ENCODE data around the gene KRT33B.
"Not testable (repeated sequence)": the region's sequence is repeated elsewhere in the genome, so short reads cannot be mapped to it uniquely, and the experiment has no call there.

The KRT33B gene

GRCh38 chr17:41395044-41395443, 25.4 kb upstream of the KRT33B start:
- not testable (repeated sequence) for H3K9me3 ChIP-seq (ENCODE audit: control insufficient read depth in 5 of 5, low read length in 5 of 5); H3K9ac ChIP-seq (ENCODE audit: low read length in 5 of 5); H3K4me1 ChIP-seq (ENCODE audit: control insufficient read depth in 5 of 5, insufficient read depth in 5 of 5, low read length in 5 of 5); H3K4me3 ChIP-seq (ENCODE audit: low read depth in 1 of 5, low read length in 5 of 5); H3K36me3 ChIP-seq (ENCODE audit: control insufficient read depth in 5 of 5, insufficient read depth in 5 of 5, low read length in 5 of 5); H3K27ac ChIP-seq (ENCODE audit: low read depth, low read length)
- peaks cover 0 to 11% (median 9%) of the 10 kb centered on the region in 5 donors for H3K27me3 ChIP-seq (ENCODE audit: control insufficient read depth in 5 of 5, insufficient read depth in 4 of 5, low read length in 5 of 5)

GRCh38 chr17:41394254-41394996, 24.8 kb upstream of the KRT33B start:
- Histone ChIP-seq H3K27ac (ENCODE audit: low read depth, low read length) (no peak overlapping the region), H3K27me3 (ENCODE audit: control insufficient read depth in 5 of 5, insufficient read depth in 4 of 5, low read length in 5 of 5) (peaks cover 0 to 11% (median 7%) of the 10 kb centered on the region in 5 donors), H3K9ac (ENCODE audit: low read length in 5 of 5) (no peak overlapping the region), H3K4me3 (ENCODE audit: low read depth in 1 of 5, low read length in 5 of 5) (no peak overlapping the region), H3K4me1 (ENCODE audit: control insufficient read depth in 5 of 5, insufficient read depth in 5 of 5, low read length in 5 of 5) (no peaks in the 10 kb centered on the region), H3K36me3 (ENCODE audit: control insufficient read depth in 5 of 5, insufficient read depth in 5 of 5, low read length in 5 of 5) (no peaks in the 10 kb centered on the region), H3K9me3 (ENCODE audit: control insufficient read depth in 5 of 5, low read length in 5 of 5) (no peaks in the 10 kb centered on the region)

DNA sequence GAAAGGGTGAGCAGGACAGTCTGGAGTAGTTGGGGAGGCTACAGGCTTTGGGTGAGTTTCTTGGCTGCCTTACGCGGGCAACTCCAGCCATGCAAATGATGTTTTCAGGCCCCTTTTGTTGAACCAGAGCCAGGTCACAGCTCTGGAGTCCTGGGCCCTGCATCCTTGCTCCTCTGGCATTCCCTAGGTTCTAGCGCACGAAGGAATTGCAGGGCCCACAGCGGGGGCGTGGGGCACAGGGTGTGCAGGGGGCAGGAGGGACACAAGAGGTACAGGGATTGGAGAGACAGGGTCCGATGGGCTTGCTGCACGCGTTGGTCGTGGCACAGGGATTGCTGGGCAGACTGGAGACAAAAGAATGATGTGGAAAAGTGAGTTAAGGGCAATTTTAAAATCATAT, 24.2 kb upstream of the KRT33B start:
- H3K9me3 ChIP-seq (ENCODE audit: control insufficient read depth in 5 of 5, low read length in 5 of 5): no peaks in the 10 kb centered on the region
- H3K36me3 ChIP-seq (ENCODE audit: control insufficient read depth in 5 of 5, insufficient read depth in 5 of 5, low read length in 5 of 5): no peaks in the 10 kb centered on the region
- peaks cover 0 to 11% (median 4%) of the 10 kb centered on the region in 5 donors for H3K27me3 ChIP-seq (ENCODE audit: control insufficient read depth in 5 of 5, insufficient read depth in 4 of 5, low read length in 5 of 5)
- no peak overlapping the region for H3K9ac ChIP-seq (ENCODE audit: low read length in 5 of 5)
- no peaks in the 10 kb centered on the region for H3K4me1 ChIP-seq (ENCODE audit: control insufficient read depth in 5 of 5, insufficient read depth in 5 of 5, low read length in 5 of 5)
- H3K4me3 ChIP-seq (ENCODE audit: low read depth in 1 of 5, low read length in 5 of 5): no peak overlapping the region
- no peak overlapping the region for H3K27ac ChIP-seq (ENCODE audit: low read depth, low read length)

DNA sequence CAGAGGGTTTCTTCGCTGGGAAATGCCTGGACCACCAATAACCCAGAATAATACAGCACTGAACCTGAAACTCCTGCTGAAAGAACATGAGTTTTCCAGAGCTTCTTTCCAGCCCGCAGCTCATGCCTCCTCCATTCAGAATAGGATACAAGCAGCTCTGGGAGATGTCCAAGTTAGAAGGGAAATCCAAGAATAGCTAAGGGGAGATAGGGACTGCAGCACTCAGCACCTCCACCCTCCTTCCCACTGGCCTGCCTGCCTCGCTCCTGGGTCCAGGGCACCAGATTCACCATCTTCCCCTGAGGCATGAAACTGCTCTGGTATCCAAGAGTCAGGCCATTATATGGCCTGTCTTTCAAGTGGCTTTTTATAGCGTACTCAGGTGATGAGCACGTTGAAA, 23.7 kb upstream of the KRT33B start:
- no peaks in the 10 kb centered on the region for H3K9me3 ChIP-seq (ENCODE audit: control insufficient read depth in 5 of 5, low read length in 5 of 5)
- no peak overlapping the region for H3K27ac ChIP-seq (ENCODE audit: low read depth, low read length)
- H3K4me1 ChIP-seq (ENCODE audit: control insufficient read depth in 5 of 5, insufficient read depth in 5 of 5, low read length in 5 of 5): no peaks in the 10 kb centered on the region
- H3K27me3 ChIP-seq (ENCODE audit: control insufficient read depth in 5 of 5, insufficient read depth in 4 of 5, low read length in 5 of 5): peaks cover 0 to 11% (median 4%) of the 10 kb centered on the region in 5 donors
- no peak overlapping the region for H3K4me3 ChIP-seq (ENCODE audit: low read depth in 1 of 5, low read length in 5 of 5)
- no peak overlapping the region for H3K9ac ChIP-seq (ENCODE audit: low read length in 5 of 5)
- H3K36me3 ChIP-seq (ENCODE audit: control insufficient read depth in 5 of 5, insufficient read depth in 5 of 5, low read length in 5 of 5): no peaks in the 10 kb centered on the region

DNA sequence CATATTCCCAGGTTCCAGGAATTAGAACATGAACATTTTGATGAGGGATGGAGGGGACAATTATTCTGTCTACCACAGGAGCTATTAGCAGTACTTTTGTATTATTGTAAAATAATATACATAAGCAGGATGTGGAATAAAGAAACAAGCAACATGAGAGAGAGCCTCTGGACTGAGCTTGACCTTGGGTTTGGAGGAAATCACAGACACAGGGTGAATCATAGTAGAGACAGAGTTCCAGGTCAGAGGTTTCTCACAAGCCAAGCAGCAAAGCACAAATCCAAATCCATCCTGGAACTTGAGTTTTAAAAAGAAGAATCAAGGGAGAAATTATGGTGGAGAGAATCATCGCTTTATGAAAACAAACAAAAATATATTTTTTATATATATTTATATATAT, 22.7 kb upstream of the KRT33B start:
- no peak overlapping the region for H3K4me3 ChIP-seq (ENCODE audit: low read depth in 1 of 5, low read length in 5 of 5)
- H3K27me3 ChIP-seq (ENCODE audit: control insufficient read depth in 5 of 5, insufficient read depth in 4 of 5, low read length in 5 of 5): peaks cover 0 to 11% (median 4%) of the 10 kb centered on the region in 5 donors
- no peak overlapping the region for H3K9ac ChIP-seq (ENCODE audit: low read length in 5 of 5)
- H3K9me3 ChIP-seq (ENCODE audit: control insufficient read depth in 5 of 5, low read length in 5 of 5): peaks cover 0 to 2% (median 0%) of the 10 kb centered on the region in 5 donors
- H3K36me3 ChIP-seq (ENCODE audit: control insufficient read depth in 5 of 5, insufficient read depth in 5 of 5, low read length in 5 of 5): no peaks in the 10 kb centered on the region
- H3K27ac ChIP-seq (ENCODE audit: low read depth, low read length): no peak overlapping the region
- no peaks in the 10 kb centered on the region for H3K4me1 ChIP-seq (ENCODE audit: control insufficient read depth in 5 of 5, insufficient read depth in 5 of 5, low read length in 5 of 5)

DNA sequence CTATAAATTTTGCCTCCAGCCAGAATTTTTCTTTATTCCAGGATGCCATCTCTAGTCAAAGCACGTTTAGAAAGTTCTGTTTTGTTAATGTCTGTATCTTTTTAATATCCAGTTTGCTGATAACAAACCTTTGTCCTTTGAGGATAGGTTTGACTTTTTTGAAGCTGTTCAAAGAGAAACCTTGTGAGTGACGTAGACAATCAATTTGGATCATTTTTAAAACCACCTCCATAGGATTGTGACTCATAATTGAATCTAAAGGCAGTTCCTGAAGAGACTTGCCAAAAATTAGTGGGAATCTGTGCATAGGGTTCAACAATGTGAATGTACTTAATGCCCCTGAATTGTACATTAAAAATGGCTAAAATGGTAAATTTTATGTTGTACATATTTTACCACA, 21.9 kb upstream of the KRT33B start:
- Histone ChIP-seq H3K4me3 (ENCODE audit: low read depth in 1 of 5, low read length in 5 of 5) (no peak overlapping the region), H3K9ac (ENCODE audit: low read length in 5 of 5) (no peak overlapping the region), H3K9me3 (ENCODE audit: control insufficient read depth in 5 of 5, low read length in 5 of 5) (peaks cover 0 to 5% (median 4%) of the 10 kb centered on the region in 5 donors), H3K27ac (ENCODE audit: low read depth, low read length) (no peak overlapping the region), H3K36me3 (ENCODE audit: control insufficient read depth in 5 of 5, insufficient read depth in 5 of 5, low read length in 5 of 5) (no peaks in the 10 kb centered on the region), H3K27me3 (ENCODE audit: control insufficient read depth in 5 of 5, insufficient read depth in 4 of 5, low read length in 5 of 5) (peaks cover 0 to 11% (median 4%) of the 10 kb centered on the region in 5 donors), H3K4me1 (ENCODE audit: control insufficient read depth in 5 of 5, insufficient read depth in 5 of 5, low read length in 5 of 5) (no peaks in the 10 kb centered on the region)

DNA sequence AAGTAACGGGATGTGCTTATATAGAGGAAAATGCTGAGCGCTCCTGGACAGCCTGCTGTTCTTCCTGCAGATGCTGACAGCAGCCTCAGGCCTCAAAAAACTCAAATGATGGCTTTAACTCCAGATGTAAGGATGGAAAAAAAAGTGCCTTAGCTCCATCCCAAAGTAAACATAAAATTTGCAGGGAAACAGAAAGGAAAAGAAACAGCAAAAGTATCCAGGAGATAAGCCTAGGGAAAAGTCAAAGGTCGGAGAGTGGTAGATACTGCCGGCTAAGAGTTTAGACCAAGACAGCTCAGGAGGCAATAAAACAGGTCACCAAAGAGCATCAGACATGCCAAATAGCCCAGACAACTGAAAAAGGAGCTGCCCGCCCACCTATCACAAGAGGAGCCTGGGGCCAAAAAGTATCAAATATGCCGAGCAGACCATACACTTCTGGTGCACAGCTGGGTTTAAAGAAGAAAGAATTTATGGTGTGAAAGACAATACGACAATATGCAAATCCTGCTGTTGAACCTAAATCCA, 20.9 kb upstream of the KRT33B start:
- Histone ChIP-seq H3K4me1 (ENCODE audit: control insufficient read depth in 5 of 5, insufficient read depth in 5 of 5, low read length in 5 of 5) (no peaks in the 10 kb centered on the region), H3K9ac (ENCODE audit: low read length in 5 of 5) (no peak overlapping the region), H3K36me3 (ENCODE audit: control insufficient read depth in 5 of 5, insufficient read depth in 5 of 5, low read length in 5 of 5) (no peaks in the 10 kb centered on the region), H3K4me3 (ENCODE audit: low read depth in 1 of 5, low read length in 5 of 5) (no peak overlapping the region), H3K27ac (ENCODE audit: low read depth, low read length) (no peak overlapping the region), H3K9me3 (ENCODE audit: control insufficient read depth in 5 of 5, low read length in 5 of 5) (peaks cover 0 to 9% (median 6%) of the 10 kb centered on the region in 5 donors), H3K27me3 (ENCODE audit: control insufficient read depth in 5 of 5, insufficient read depth in 4 of 5, low read length in 5 of 5) (peaks cover 0 to 10% (median 3%) of the 10 kb centered on the region in 5 donors)

- H3K36me3 ChIP-seq (ENCODE audit: control insufficient read depth in 5 of 5, insufficient read depth in 5 of 5, low read length in 5 of 5): no peaks in the 10 kb centered on the region
- H3K27ac ChIP-seq (ENCODE audit: low read depth, low read length): no peak overlapping the region
- H3K4me1 ChIP-seq (ENCODE audit: control insufficient read depth in 5 of 5, insufficient read depth in 5 of 5, low read length in 5 of 5): no peaks in the 10 kb centered on the region
- no peak overlapping the region for H3K9ac ChIP-seq (ENCODE audit: low read length in 5 of 5)
- H3K4me3 ChIP-seq (ENCODE audit: low read depth in 1 of 5, low read length in 5 of 5): no peak overlapping the region
- peaks cover 0 to 9% (median 6%) of the 10 kb centered on the region in 5 donors for H3K9me3 ChIP-seq (ENCODE audit: control insufficient read depth in 5 of 5, low read length in 5 of 5)
- H3K27me3 ChIP-seq (ENCODE audit: control insufficient read depth in 5 of 5, insufficient read depth in 4 of 5, low read length in 5 of 5): peaks cover 0 to 5% (median 0%) of the 10 kb centered on the region in 5 donors
Measured at GRCh38 chr17:41387670-41388069, 18.1 kb upstream of the KRT33B start.

- H3K27me3 ChIP-seq (ENCODE audit: control insufficient read depth in 5 of 5, insufficient read depth in 4 of 5, low read length in 5 of 5): peaks cover 0 to 4% (median 3%) of the 10 kb centered on the region in 5 donors
- peaks cover 0 to 9% (median 6%) of the 10 kb centered on the region in 5 donors for H3K9me3 ChIP-seq (ENCODE audit: control insufficient read depth in 5 of 5, low read length in 5 of 5)
- no peaks in the 10 kb centered on the region for H3K36me3 ChIP-seq (ENCODE audit: control insufficient read depth in 5 of 5, insufficient read depth in 5 of 5, low read length in 5 of 5)
- no peak overlapping the region for H3K9ac ChIP-seq (ENCODE audit: low read length in 5 of 5)
- H3K27ac ChIP-seq (ENCODE audit: low read depth, low read length): no peak overlapping the region
- no peak overlapping the region for H3K4me3 ChIP-seq (ENCODE audit: low read depth in 1 of 5, low read length in 5 of 5)
- H3K4me1 ChIP-seq (ENCODE audit: control insufficient read depth in 5 of 5, insufficient read depth in 5 of 5, low read length in 5 of 5): no peaks in the 10 kb centered on the region
Measured at GRCh38 chr17:41386227-41386626, 16.6 kb upstream of the KRT33B start.

GRCh38 chr17:41383690-41384089, 14.1 kb upstream of the KRT33B start:
- H3K4me3 ChIP-seq (ENCODE audit: low read depth in 1 of 5, low read length in 5 of 5): no peak overlapping the region
- no peaks in the 10 kb centered on the region for H3K4me1 ChIP-seq (ENCODE audit: control insufficient read depth in 5 of 5, insufficient read depth in 5 of 5, low read length in 5 of 5)
- peaks cover 0 to 10% (median 0%) of the 10 kb centered on the region in 5 donors for H3K27me3 ChIP-seq (ENCODE audit: control insufficient read depth in 5 of 5, insufficient read depth in 4 of 5, low read length in 5 of 5)
- H3K27ac ChIP-seq (ENCODE audit: low read depth, low read length): no peak overlapping the region
- H3K36me3 ChIP-seq (ENCODE audit: control insufficient read depth in 5 of 5, insufficient read depth in 5 of 5, low read length in 5 of 5): no peaks in the 10 kb centered on the region
- no peak overlapping the region for H3K9ac ChIP-seq (ENCODE audit: low read length in 5 of 5)
- H3K9me3 ChIP-seq (ENCODE audit: control insufficient read depth in 5 of 5, low read length in 5 of 5): peaks cover 0 to 9% (median 6%) of the 10 kb centered on the region in 5 donors

Data from subcutaneous abdominal adipose tissue (tissue), 5 donors.